Testis (tissue), 2 donors: ENCODE data around the gene CFAP410.

Source experiments
- POLR2A ChIP-seq: fragments of 450-650 bp; IDR thresholded peaks from one replicate; pipeline ENCODE4 v1.6.1; 2017; ENCODE audit warnings: antibody characterized with exemption, mild to moderate bottlenecking, moderate library complexity
- TF ChIP-seq, protein P1 (sequence below), 3 experiments: fragments of 450-650 bp in 2 of 3; fragments of 200-600 bp in 1 of 3; sonication (generic) in 1 of 3; IDR thresholded peaks; one replicate each; pipeline ENCODE4 v1.5.1; 2016 to 2019; ENCODE audit warnings: antibody characterized with exemption in 3 of 3, mild to moderate bottlenecking in 2 of 3, moderate library complexity in 1 of 3

- no peak for TF ChIP-seq POLR2A
- TF ChIP-seq, protein P1, sequence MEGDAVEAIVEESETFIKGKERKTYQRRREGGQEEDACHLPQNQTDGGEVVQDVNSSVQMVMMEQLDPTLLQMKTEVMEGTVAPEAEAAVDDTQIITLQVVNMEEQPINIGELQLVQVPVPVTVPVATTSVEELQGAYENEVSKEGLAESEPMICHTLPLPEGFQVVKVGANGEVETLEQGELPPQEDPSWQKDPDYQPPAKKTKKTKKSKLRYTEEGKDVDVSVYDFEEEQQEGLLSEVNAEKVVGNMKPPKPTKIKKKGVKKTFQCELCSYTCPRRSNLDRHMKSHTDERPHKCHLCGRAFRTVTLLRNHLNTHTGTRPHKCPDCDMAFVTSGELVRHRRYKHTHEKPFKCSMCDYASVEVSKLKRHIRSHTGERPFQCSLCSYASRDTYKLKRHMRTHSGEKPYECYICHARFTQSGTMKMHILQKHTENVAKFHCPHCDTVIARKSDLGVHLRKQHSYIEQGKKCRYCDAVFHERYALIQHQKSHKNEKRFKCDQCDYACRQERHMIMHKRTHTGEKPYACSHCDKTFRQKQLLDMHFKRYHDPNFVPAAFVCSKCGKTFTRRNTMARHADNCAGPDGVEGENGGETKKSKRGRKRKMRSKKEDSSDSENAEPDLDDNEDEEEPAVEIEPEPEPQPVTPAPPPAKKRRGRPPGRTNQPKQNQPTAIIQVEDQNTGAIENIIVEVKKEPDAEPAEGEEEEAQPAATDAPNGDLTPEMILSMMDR (IDR thresholded peaks at IDR 0.05) = no peak
These were observed 9.1 kb downstream of the CFAP410 start for GRCh38 chr21:44329971-44330681.
